ENCODE measurements around the gene CCPG1. TPM values are rescaled to one million over a fixed set of nuclear protein-coding genes. Genes with fewer than 3 reads are reported as not detected.

CCPG1 gene
- total RNA-seq, 1 experiment from 2014 or later, result 17.1 TPM

DNA sequence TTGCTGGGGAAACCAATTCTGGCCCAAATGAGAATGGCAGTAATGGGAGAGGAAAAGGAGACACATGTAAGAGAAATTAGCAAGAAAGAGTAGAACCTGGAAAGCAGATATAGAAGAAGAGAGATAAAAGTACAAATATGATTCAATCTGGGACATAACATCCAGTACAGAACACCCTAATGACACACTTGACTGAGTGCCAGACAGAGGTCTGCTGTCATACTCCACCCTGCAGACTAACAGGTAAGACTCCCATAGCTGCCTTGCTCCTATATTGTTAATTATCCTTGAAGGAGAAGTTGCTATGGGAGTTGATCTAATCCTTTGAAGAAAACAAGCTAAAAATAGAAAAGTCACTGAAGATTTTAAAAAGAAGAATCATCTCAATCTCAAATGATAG, 21.1 kb downstream of the CCPG1 start:
- Mint-ChIP-seq H3K27me3 (ENCODE audit: low read depth) (no peaks in the 10 kb centered on the region), H3K4me1 (no peaks in the 10 kb centered on the region)
- CTCF ChIA-PET, result interaction anchor here (0.6 kb wide), 2 partner anchors 22 to 33 kb away, joined by 3 to 7 read pairs; partner anchors contain the start of gene PIERCE2

More for the DNA sequence above, 21.1 kb downstream of the CCPG1 start:
- H3K9me3 Mint-ChIP-seq, result peaks cover 6% of the 10 kb centered on the region
- peaks cover 12% of the 10 kb centered on the region for H3K36me3 Mint-ChIP-seq
- no peak overlapping the region for H3K4me3 Mint-ChIP-seq
- TF ChIP-seq GTF2I (CRISPR knock-in tag; conservative IDR thresholded peaks at IDR 0.05) (no peak), IRF2 (CRISPR knock-in tag; IDR thresholded peaks at IDR 0.05; ENCODE audit: borderline replicate concordance, low read depth) (no peak), OVOL2 (CRISPR knock-in tag; IDR thresholded peaks at IDR 0.05; ENCODE audit: borderline replicate concordance) (no peak), ZNF232 (CRISPR knock-in tag; IDR thresholded peaks at IDR 0.05) (no peak), MYBL2 (CRISPR knock-in tag; IDR thresholded peaks at IDR 0.05) (no peak), MAX (CRISPR knock-in tag; IDR thresholded peaks at IDR 0.05) (no peak), ZBTB43 (CRISPR knock-in tag; IDR thresholded peaks at IDR 0.05) (no peak), SP1 (CRISPR knock-in tag; conservative IDR thresholded peaks at IDR 0.05) (no peak), NR1H2 (CRISPR knock-in tag; IDR thresholded peaks at IDR 0.05) (no peak), CREB1 (CRISPR knock-in tag; IDR thresholded peaks at IDR 0.05) (no peak), JAZF1 (CRISPR knock-in tag; IDR thresholded peaks at IDR 0.05) (no peak), ARID4B (CRISPR knock-in tag; IDR thresholded peaks at IDR 0.05; ENCODE audit: borderline replicate concordance) (no peak), ZNF423 (CRISPR knock-in tag; IDR thresholded peaks at IDR 0.05) (no peak), ZNF317 (CRISPR knock-in tag; IDR thresholded peaks at IDR 0.05; ENCODE audit: borderline replicate concordance, low read depth) (no peak), ESRRA (CRISPR knock-in tag; IDR thresholded peaks at IDR 0.05; ENCODE audit: borderline replicate concordance) (no peak), ZNF396 (CRISPR knock-in tag; IDR thresholded peaks at IDR 0.05; ENCODE audit: borderline replicate concordance) (no peak)
- TF ChIP-seq, protein P1, sequence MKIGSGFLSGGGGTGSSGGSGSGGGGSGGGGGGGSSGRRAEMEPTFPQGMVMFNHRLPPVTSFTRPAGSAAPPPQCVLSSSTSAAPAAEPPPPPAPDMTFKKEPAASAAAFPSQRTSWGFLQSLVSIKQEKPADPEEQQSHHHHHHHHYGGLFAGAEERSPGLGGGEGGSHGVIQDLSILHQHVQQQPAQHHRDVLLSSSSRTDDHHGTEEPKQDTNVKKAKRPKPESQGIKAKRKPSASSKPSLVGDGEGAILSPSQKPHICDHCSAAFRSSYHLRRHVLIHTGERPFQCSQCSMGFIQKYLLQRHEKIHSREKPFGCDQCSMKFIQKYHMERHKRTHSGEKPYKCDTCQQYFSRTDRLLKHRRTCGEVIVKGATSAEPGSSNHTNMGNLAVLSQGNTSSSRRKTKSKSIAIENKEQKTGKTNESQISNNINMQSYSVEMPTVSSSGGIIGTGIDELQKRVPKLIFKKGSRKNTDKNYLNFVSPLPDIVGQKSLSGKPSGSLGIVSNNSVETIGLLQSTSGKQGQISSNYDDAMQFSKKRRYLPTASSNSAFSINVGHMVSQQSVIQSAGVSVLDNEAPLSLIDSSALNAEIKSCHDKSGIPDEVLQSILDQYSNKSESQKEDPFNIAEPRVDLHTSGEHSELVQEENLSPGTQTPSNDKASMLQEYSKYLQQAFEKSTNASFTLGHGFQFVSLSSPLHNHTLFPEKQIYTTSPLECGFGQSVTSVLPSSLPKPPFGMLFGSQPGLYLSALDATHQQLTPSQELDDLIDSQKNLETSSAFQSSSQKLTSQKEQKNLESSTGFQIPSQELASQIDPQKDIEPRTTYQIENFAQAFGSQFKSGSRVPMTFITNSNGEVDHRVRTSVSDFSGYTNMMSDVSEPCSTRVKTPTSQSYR (CRISPR knock-in tag; IDR thresholded peaks at IDR 0.05), result no peak
- TF ChIP-seq, protein P2, sequence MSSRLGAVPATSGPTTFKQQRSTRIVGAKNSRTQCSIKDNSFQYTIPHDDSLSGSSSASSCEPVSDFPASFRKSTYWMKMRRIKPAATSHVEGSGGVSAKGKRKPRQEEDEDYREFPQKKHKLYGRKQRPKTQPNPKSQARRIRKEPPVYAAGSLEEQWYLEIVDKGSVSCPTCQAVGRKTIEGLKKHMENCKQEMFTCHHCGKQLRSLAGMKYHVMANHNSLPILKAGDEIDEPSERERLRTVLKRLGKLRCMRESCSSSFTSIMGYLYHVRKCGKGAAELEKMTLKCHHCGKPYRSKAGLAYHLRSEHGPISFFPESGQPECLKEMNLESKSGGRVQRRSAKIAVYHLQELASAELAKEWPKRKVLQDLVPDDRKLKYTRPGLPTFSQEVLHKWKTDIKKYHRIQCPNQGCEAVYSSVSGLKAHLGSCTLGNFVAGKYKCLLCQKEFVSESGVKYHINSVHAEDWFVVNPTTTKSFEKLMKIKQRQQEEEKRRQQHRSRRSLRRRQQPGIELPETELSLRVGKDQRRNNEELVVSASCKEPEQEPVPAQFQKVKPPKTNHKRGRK (CRISPR knock-in tag; IDR thresholded peaks at IDR 0.05; ENCODE audit: borderline replicate concordance), result no peak
- POLR2A ChIA-PET, result no interaction called here
- peak overlapping the region; percentile 43 for H3K27ac Mint-ChIP-seq
- DNase-seq (ENCODE audit: low spot score), result no peak
- ATAC-seq, result no peak
